Raji (cell line): ENCODE results near the gene RERGL.

Source experiments
- POLR2A ChIP-seq: IDR thresholded peaks from 2 replicates; pipeline ENCODE4 v1.6.1; 2011; ENCODE audit warnings: low read depth, low read length, control low read depth; ENCODE audit not compliant: insufficient read depth

Gene RERGL

GRCh38 chr12:18057051-18057450, 32.9 kb downstream of the RERGL start:
- TF ChIP-seq POLR2A: no peak

GRCh38 chr12:18054925-18055619, 34.9 kb downstream of the RERGL start:
- TF ChIP-seq POLR2A: no peak

GRCh38 chr12:18045446-18045992, 44.5 kb downstream of the RERGL start:
- no peak for TF ChIP-seq POLR2A
